Liver (tissue), 3 donors: ENCODE data around the gene CDH4.

Experiments
- EGR1 ChIP-seq, 2 donors: IDR thresholded peaks; 2 replicates each; pipeline ENCODE4 v1.6.1; 2016 to 2018; ENCODE audit warnings: antibody characterized with exemption in 2 of 2, low read depth in 2 of 2
- JUND ChIP-seq, 2 donors: IDR thresholded peaks; 2 replicates each; pipeline ENCODE4 v1.6.1; 2016; ENCODE audit warnings: antibody characterized with exemption in 2 of 2
- RAD21 ChIP-seq, 2 donors: IDR thresholded peaks; 2 replicates each; pipeline ENCODE4 v1.6.1; 2016; ENCODE audit warnings: antibody characterized with exemption in 2 of 2, mild to moderate bottlenecking in 2 of 2
- RXRA ChIP-seq, 2 donors: IDR thresholded peaks; 2 replicates each; pipeline ENCODE4 v1.6.1; 2017 to 2018; ENCODE audit warnings: antibody characterized with exemption in 2 of 2, mild to moderate bottlenecking in 1 of 2
- TAF1 ChIP-seq: conservative IDR thresholded peaks from 2 replicates; pipeline ENCODE4 v1.6.1; 2016; ENCODE audit warnings: antibody characterized with exemption, mild to moderate bottlenecking
- YY1 ChIP-seq: IDR thresholded peaks from 2 replicates; pipeline ENCODE4 v1.6.1; 2016; ENCODE audit warnings: antibody characterized with exemption, mild to moderate bottlenecking
- TF ChIP-seq, protein P1 (sequence below): fragments of 150-350 bp; IDR thresholded peaks from 2 replicates; pipeline ENCODE4 v1.5.1; 2017; ENCODE audit warnings: improper control_type of control experiment, low read depth, low read length; ENCODE audit not compliant: missing input control
- donor health status: healthy.
- donor health status: healthy.

DNA sequence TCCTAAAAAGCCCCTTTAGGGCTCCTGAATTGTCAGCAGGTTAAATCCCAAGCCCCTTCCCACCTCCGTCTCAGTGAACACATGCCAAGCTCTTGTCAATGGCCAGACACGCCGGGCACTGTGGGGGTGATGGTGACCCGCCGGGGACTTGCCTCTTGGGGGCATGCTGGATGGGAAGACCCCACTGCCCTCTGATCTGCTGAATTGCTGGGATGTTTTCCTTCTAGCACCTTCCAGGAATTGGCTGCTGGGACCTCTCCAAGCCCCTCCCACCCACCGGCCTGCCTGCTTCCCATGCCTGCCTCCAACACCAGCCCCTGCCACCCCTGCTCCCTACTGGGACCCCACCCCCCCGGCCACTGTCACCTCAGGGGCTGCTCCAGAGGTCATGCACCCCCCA lies 345.9 kb downstream of the CDH4 start:
- TF ChIP-seq JUND (IDR thresholded peaks at IDR 0.05) (no peak), EGR1 (IDR thresholded peaks at IDR 0.05; ENCODE audit: low read depth in 2 of 2) (no peak), RAD21 (IDR thresholded peaks at IDR 0.05) (no peak), YY1 (no peak), TAF1 (no peak), RXRA (IDR thresholded peaks at IDR 0.05) (no peak)
- TF ChIP-seq, protein P1, sequence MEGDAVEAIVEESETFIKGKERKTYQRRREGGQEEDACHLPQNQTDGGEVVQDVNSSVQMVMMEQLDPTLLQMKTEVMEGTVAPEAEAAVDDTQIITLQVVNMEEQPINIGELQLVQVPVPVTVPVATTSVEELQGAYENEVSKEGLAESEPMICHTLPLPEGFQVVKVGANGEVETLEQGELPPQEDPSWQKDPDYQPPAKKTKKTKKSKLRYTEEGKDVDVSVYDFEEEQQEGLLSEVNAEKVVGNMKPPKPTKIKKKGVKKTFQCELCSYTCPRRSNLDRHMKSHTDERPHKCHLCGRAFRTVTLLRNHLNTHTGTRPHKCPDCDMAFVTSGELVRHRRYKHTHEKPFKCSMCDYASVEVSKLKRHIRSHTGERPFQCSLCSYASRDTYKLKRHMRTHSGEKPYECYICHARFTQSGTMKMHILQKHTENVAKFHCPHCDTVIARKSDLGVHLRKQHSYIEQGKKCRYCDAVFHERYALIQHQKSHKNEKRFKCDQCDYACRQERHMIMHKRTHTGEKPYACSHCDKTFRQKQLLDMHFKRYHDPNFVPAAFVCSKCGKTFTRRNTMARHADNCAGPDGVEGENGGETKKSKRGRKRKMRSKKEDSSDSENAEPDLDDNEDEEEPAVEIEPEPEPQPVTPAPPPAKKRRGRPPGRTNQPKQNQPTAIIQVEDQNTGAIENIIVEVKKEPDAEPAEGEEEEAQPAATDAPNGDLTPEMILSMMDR, result no peak
